Measurements from ENCODE around the gene REEP3. TPM values are rescaled to one million over a fixed set of nuclear protein-coding genes. Genes with fewer than 3 reads are reported as not detected.
"Not testable (repeated sequence)": the region's sequence is repeated elsewhere in the genome, so short reads cannot be mapped to it uniquely, and the experiment has no call there.

REEP3 gene
- 38.9 TPM for total RNA-seq
- long read RNA-seq, full-length matches to known transcripts = 26 of 43 reads
- long read RNA-seq, partial matches to known transcripts = 3 of 43 reads
- long read RNA-seq, other reads (novel, unspliced or antisense) = 14 of 43 reads

- intact Hi-C loops (cut with DNase I) = loop anchor here (2.0 to 5.0 kb wide), 5 partner anchors 56 to 308 kb away; partner anchors contain the start of gene JMJD1C
- DNase-seq (ENCODE audit: low spot score) = peak; percentile 86
Measured at GRCh38 chr10:63520500-63521415, at the start of gene REEP3. TSS of gene REEP3 (plus strand) at chr10:63521401. CDS start at chr10:63521546, 145 bp downstream.

GRCh38 chr10:63474488-63474887, 46.7 kb upstream of the REEP3 start:
- intact Hi-C loops (cut with DNase I) = no loop called here

GRCh38 chr10:63477927-63478326, 43.3 kb upstream of the REEP3 start:
- no peak for DNase-seq (ENCODE audit: low spot score)
- intact Hi-C loops (cut with DNase I) = no loop called here

More at GRCh38 chr10:63474488-63474887, 46.7 kb upstream of the REEP3 start:
- DNase-seq (ENCODE audit: low spot score) = no peak

- intact Hi-C loops (cut with DNase I) = no loop called here
- DNase-seq (ENCODE audit: low spot score) = no peak
Measured at GRCh38 chr10:63478564-63478963, 42.6 kb upstream of the REEP3 start.

- intact Hi-C loops (cut with DNase I) = no loop called here
Measured at GRCh38 chr10:63480237-63480636, 41.0 kb upstream of the REEP3 start.

GRCh38 chr10:63481815-63482421, 39.3 kb upstream of the REEP3 start:
- no peak for DNase-seq (ENCODE audit: low spot score)
- intact Hi-C loops (cut with DNase I) = no loop called here

More at GRCh38 chr10:63480237-63480636, 41.0 kb upstream of the REEP3 start:
- DNase-seq (ENCODE audit: low spot score) = no peak

GRCh38 chr10:63483983-63484382, 37.2 kb upstream of the REEP3 start:
- no peak for DNase-seq (ENCODE audit: low spot score)
- intact Hi-C loops (cut with DNase I) = no loop called here

- DNase-seq (ENCODE audit: low spot score) = no peak
- intact Hi-C loops (cut with DNase I) = no loop called here
Measured at GRCh38 chr10:63487990-63488389, 33.2 kb upstream of the REEP3 start.

- intact Hi-C loops (cut with DNase I) = no loop called here
- no peak for DNase-seq (ENCODE audit: low spot score)
Measured at GRCh38 chr10:63489838-63490237, 31.4 kb upstream of the REEP3 start.

- DNase-seq (ENCODE audit: low spot score) = no peak
- intact Hi-C loops (cut with DNase I) = no loop called here
Measured at GRCh38 chr10:63491588-63492316, 29.4 kb upstream of the REEP3 start.

GRCh38 chr10:63492317-63492690, 28.9 kb upstream of the REEP3 start:
- DNase-seq (ENCODE audit: low spot score); intact Hi-C loops (cut with DNase I): not testable (repeated sequence)

- no peak for DNase-seq (ENCODE audit: low spot score)
- intact Hi-C loops (cut with DNase I) = no loop called here
Measured at GRCh38 chr10:63493004-63493403, 28.2 kb upstream of the REEP3 start.

GRCh38 chr10:63494951-63495350, 26.2 kb upstream of the REEP3 start:
- intact Hi-C loops (cut with DNase I) = no loop called here
- no peak for DNase-seq (ENCODE audit: low spot score)

- intact Hi-C loops (cut with DNase I) = no loop called here
- no peak for DNase-seq (ENCODE audit: low spot score)
Measured at GRCh38 chr10:63496561-63496960, 24.6 kb upstream of the REEP3 start.

- intact Hi-C loops (cut with DNase I) = no loop called here
- no peak for DNase-seq (ENCODE audit: low spot score)
Measured at GRCh38 chr10:63497321-63497720, 23.9 kb upstream of the REEP3 start.

- intact Hi-C loops (cut with DNase I) = no loop called here
- DNase-seq (ENCODE audit: low spot score) = no peak
Measured at GRCh38 chr10:63498665-63499064, 22.5 kb upstream of the REEP3 start.

GRCh38 chr10:63500551-63500950, 20.6 kb upstream of the REEP3 start:
- intact Hi-C loops (cut with DNase I); DNase-seq (ENCODE audit: low spot score): not testable (repeated sequence)

- intact Hi-C loops (cut with DNase I) = no loop called here
- DNase-seq (ENCODE audit: low spot score) = no peak
Measured at GRCh38 chr10:63501954-63502353, 19.2 kb upstream of the REEP3 start.

- intact Hi-C loops (cut with DNase I) = no loop called here
- no peak for DNase-seq (ENCODE audit: low spot score)
Measured at GRCh38 chr10:63502832-63503231, 18.4 kb upstream of the REEP3 start.

- DNase-seq (ENCODE audit: low spot score) = no peak
Measured at GRCh38 chr10:63503395-63503794, 17.8 kb upstream of the REEP3 start.

More at GRCh38 chr10:63503395-63503794, 17.8 kb upstream of the REEP3 start:
- intact Hi-C loops (cut with DNase I) = no loop called here
